Liver (tissue), 9 donors: ENCODE measurements around the gene RNU6-1. TPM values are rescaled to one million over a fixed set of nuclear protein-coding genes. Genes with fewer than 3 reads are reported as not detected.

Experiments used
- DNase-seq: peaks from one replicate; pipeline ENCODE4 v3.0.0-alpha.2; 2017; ENCODE audit warnings: low spot score
- H3K27ac ChIP-seq, 2 donors: one replicate each; pipeline ENCODE4 v1.7.0; 2013; ENCODE audit warnings: inconsistent platforms in 2 of 2, low read length in 2 of 2, control low read depth in 1 of 2, low read depth in 1 of 2, mild to moderate bottlenecking in 1 of 2
- H3K27me3 ChIP-seq, 4 donors: one replicate each; pipeline versions ENCODE4 v1.6.1 to v1.7.0; 2013; ENCODE audit warnings: low read length in 3 of 4, inconsistent platforms in 1 of 4, mild to moderate bottlenecking in 1 of 4, moderate library complexity in 1 of 4; ENCODE audit not compliant: control insufficient read depth in 4 of 4, insufficient read depth in 4 of 4
- H3K36me3 ChIP-seq, 4 donors: one replicate each; pipeline versions ENCODE4 v1.6.1 to v1.7.0; 2013; ENCODE audit warnings: low read length in 3 of 4, mild to moderate bottlenecking in 3 of 4, low read depth in 1 of 4, moderate library complexity in 1 of 4; ENCODE audit not compliant: control insufficient read depth in 4 of 4, insufficient read depth in 3 of 4
- H3K4me1 ChIP-seq, 4 donors: one replicate each; pipeline versions ENCODE4 v1.6.1 to v1.7.0; 2013; ENCODE audit warnings: low read length in 3 of 4, mild to moderate bottlenecking in 3 of 4, moderate library complexity in 1 of 4; ENCODE audit not compliant: control insufficient read depth in 4 of 4, insufficient read depth in 4 of 4
- H3K4me3 ChIP-seq, 3 donors: one replicate each; pipeline versions ENCODE4 v1.6.1 to v1.7.0; 2013; ENCODE audit warnings: low read length in 3 of 3, control low read depth in 1 of 3, low read depth in 1 of 3, mild to moderate bottlenecking in 1 of 3
- H3K9ac ChIP-seq, 2 donors: one replicate each; pipeline ENCODE4 v1.7.0; 2013; ENCODE audit warnings: low read length in 2 of 2, mild to moderate bottlenecking in 2 of 2, moderate library complexity in 2 of 2, control low read depth in 1 of 2, low read depth in 1 of 2
- H3K9me3 ChIP-seq, 4 donors: one replicate each; pipeline versions ENCODE4 v1.6.1 to v1.7.0; 2013; ENCODE audit warnings: low read length in 3 of 4; ENCODE audit not compliant: control insufficient read depth in 4 of 4
- EGR1 ChIP-seq, 2 donors: IDR thresholded peaks; 2 replicates each; pipeline ENCODE4 v1.6.1; 2016 to 2018; ENCODE audit warnings: antibody characterized with exemption in 2 of 2, low read depth in 2 of 2
- FOXA1 ChIP-seq: IDR thresholded peaks from 2 replicates; pipeline ENCODE4 v1.6.1; 2016; ENCODE audit warnings: antibody characterized with exemption
- FOXA2 ChIP-seq: IDR thresholded peaks from 2 replicates; pipeline ENCODE4 v1.6.1; 2016; ENCODE audit warnings: antibody characterized with exemption
- GABPA ChIP-seq, 2 donors: IDR thresholded peaks in 1 of 2; conservative IDR thresholded peaks in 1 of 2; 2 replicates each; pipeline ENCODE4 v1.6.1; 2016; ENCODE audit warnings: antibody characterized with exemption in 2 of 2, mild to moderate bottlenecking in 1 of 2, moderate library complexity in 1 of 2
- HNF4A ChIP-seq, 2 donors: conservative IDR thresholded peaks; 2 replicates each; pipeline ENCODE4 v1.6.1; 2016; ENCODE audit warnings: antibody characterized with exemption in 2 of 2, mild to moderate bottlenecking in 2 of 2
- HNF4G ChIP-seq: IDR thresholded peaks from 2 replicates; pipeline ENCODE4 v1.6.1; 2016; ENCODE audit warnings: antibody characterized with exemption
- JUND ChIP-seq, 2 donors: IDR thresholded peaks; 2 replicates each; pipeline ENCODE4 v1.6.1; 2016; ENCODE audit warnings: antibody characterized with exemption in 2 of 2
- NR2F2 ChIP-seq: IDR thresholded peaks from 2 replicates; pipeline ENCODE4 v1.6.1; 2016; ENCODE audit warnings: antibody characterized with exemption
- RAD21 ChIP-seq, 2 donors: IDR thresholded peaks; 2 replicates each; pipeline ENCODE4 v1.6.1; 2016; ENCODE audit warnings: antibody characterized with exemption in 2 of 2, mild to moderate bottlenecking in 2 of 2
- TAF1 ChIP-seq: conservative IDR thresholded peaks from 2 replicates; pipeline ENCODE4 v1.6.1; 2016; ENCODE audit warnings: antibody characterized with exemption, mild to moderate bottlenecking
- YY1 ChIP-seq: IDR thresholded peaks from 2 replicates; pipeline ENCODE4 v1.6.1; 2016; ENCODE audit warnings: antibody characterized with exemption, mild to moderate bottlenecking
- WGBS: extraction: QIAGEN DNeasy Blood & Tissue Kit; methylation state at CpG from one replicate; pipeline ENCODE4 v1.1.7; 2013; 5-methylcytosine and 5-hydroxymethylcytosine counted together
- polyA plus RNA-seq, 2 donors: library from polyadenylated mRNA; stranded (reverse) in 1 of 2; unstranded in 1 of 2; fragments of 200-250 nt in 1 of 2; fragments of >200 nt in 1 of 2; fragmentation: Nextera tagmentation in 1 of 2; extraction: Ambion mirVana in 1 of 2; gene quantifications; one replicate each; pipeline versions ENCODE4 v1.2.1 to v1.2.3, GENCODE V29; 2013 to 2015
- total RNA-seq, 2 donors: library from RNA; depleted of rRNA; stranded (reverse); fragments of >200 nt; gene quantifications; one replicate each; pipeline ENCODE4 v1.2.3, GENCODE V29; 2014
- TF ChIP-seq, protein P1 (sequence below): fragments of 150-350 bp; IDR thresholded peaks from 2 replicates; pipeline ENCODE4 v1.5.1; 2017; ENCODE audit warnings: improper control_type of control experiment, low read depth, low read length; ENCODE audit not compliant: missing input control
- TF ChIP-seq, protein P2 (sequence below): IDR thresholded peaks from 2 replicates; pipeline ENCODE4 v1.6.1; 2016; ENCODE audit warnings: antibody characterized with exemption
- TF ChIP-seq, protein P3 (sequence below): IDR thresholded peaks from 2 replicates; pipeline ENCODE4 v1.6.1; 2016; ENCODE audit warnings: antibody characterized with exemption
- TF ChIP-seq, protein P4 (sequence below): IDR thresholded peaks from 2 replicates; pipeline ENCODE4 v1.6.1; 2016; ENCODE audit warnings: antibody characterized with exemption
- donor health status: healthy.
- donor health status: healthy.
- donor health status: healthy.
- donor health status: healthy.
- donor health status: healthy.

The RNU6-1 gene
- total and polyA plus RNA-seq, 4 donors = not detected

DNA sequence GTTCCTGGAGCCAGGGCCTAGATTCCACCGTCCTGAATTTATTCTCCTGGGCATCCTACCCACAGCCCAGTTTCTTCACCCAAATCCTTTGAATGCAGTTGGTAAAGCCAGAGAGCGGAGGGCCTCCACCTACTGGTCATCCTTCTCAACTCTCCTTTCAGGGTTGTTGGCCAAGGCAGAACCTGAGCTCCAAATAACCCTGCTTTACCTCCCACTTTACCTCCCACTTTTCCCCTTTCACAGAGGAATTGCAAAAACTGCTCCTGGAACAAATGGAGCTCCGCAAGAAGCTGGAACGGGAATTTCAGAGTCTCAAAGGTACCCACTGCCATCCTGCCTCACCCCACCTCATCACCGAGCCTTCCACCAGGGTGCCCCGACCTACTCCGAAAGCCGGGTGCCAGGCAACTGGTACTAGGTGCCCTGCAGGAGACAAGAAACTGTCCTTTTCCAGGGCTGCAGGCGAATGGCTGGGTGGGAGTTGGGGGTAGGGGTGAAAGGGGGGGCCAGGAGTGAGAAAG is 7.8 kb downstream of the RNU6-1 start:
- Histone ChIP-seq H3K4me3 (no peak overlapping the region), H3K36me3 (no peaks in the 10 kb centered on the region), H3K9me3 (no peaks in the 10 kb centered on the region), H3K9ac (no peak overlapping the region), H3K27me3 (peaks cover 3 to 19% (median 5%) of the 10 kb centered on the region in 4 donors), H3K27ac (no peak overlapping the region), H3K4me1 (peaks cover 30 to 60% (median 46%) of the 10 kb centered on the region in 4 donors)
- DNase-seq = no peak
- 28% methylated on average over 9 of the region's 9 CpGs for WGBS
- TF ChIP-seq, protein P1, sequence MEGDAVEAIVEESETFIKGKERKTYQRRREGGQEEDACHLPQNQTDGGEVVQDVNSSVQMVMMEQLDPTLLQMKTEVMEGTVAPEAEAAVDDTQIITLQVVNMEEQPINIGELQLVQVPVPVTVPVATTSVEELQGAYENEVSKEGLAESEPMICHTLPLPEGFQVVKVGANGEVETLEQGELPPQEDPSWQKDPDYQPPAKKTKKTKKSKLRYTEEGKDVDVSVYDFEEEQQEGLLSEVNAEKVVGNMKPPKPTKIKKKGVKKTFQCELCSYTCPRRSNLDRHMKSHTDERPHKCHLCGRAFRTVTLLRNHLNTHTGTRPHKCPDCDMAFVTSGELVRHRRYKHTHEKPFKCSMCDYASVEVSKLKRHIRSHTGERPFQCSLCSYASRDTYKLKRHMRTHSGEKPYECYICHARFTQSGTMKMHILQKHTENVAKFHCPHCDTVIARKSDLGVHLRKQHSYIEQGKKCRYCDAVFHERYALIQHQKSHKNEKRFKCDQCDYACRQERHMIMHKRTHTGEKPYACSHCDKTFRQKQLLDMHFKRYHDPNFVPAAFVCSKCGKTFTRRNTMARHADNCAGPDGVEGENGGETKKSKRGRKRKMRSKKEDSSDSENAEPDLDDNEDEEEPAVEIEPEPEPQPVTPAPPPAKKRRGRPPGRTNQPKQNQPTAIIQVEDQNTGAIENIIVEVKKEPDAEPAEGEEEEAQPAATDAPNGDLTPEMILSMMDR = no peak
- no peak for TF ChIP-seq EGR1 (IDR thresholded peaks at IDR 0.05; ENCODE audit: low read depth in 2 of 2)
- peak; percentile 62 to 67 for TF ChIP-seq RAD21 (IDR thresholded peaks at IDR 0.05)
- TF ChIP-seq HNF4G = no peak
- no peak for TF ChIP-seq TAF1
- TF ChIP-seq YY1 = no peak
- TF ChIP-seq, protein P2, sequence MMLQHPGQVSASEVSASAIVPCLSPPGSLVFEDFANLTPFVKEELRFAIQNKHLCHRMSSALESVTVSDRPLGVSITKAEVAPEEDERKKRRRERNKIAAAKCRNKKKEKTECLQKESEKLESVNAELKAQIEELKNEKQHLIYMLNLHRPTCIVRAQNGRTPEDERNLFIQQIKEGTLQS = no peak

DNA sequence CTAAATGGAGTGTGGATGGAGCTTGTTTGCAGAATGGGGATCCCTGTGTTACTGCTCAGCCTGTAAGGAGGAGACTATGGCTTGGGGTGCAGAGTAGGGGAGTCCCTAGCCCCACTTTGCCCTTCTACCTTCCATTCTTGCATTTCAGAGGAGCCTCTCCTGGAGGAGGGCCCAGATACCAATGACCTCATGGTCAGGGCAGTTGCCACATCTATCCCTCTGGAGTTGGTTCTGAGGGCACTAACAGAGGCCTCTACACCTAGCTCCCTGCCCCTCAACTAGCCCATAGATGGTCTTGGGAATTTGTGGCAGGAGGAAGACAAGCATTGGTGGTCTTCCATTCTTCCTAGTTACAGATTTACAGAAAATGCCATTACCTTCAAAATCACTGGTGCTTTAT is 8.5 kb downstream of the RNU6-1 start:
- Histone ChIP-seq H3K36me3 (no peaks in the 10 kb centered on the region), H3K27ac (no peak overlapping the region), H3K4me3 (no peak overlapping the region), H3K9ac (no peak overlapping the region), H3K4me1 (peaks cover 30 to 66% (median 46%) of the 10 kb centered on the region in 4 donors), H3K9me3 (peaks cover 0 to under 1% (median 0%) of the 10 kb centered on the region in 4 donors), H3K27me3 (peaks cover 3 to 19% (median 9%) of the 10 kb centered on the region in 4 donors)
- no peak for DNase-seq
- TF ChIP-seq TAF1 (no peak), GABPA (IDR thresholded peaks at IDR 0.05 in 1 of 2, conservative IDR thresholded peaks at IDR 0.05 in 1 of 2) (no peak), JUND (IDR thresholded peaks at IDR 0.05) (no peak), NR2F2 (no peak), HNF4G (no peak), FOXA1 (no peak), EGR1 (IDR thresholded peaks at IDR 0.05; ENCODE audit: low read depth in 2 of 2) (no peak), FOXA2 (no peak), RAD21 (IDR thresholded peaks at IDR 0.05) (no peak), HNF4A (conservative IDR thresholded peaks at IDR 0.05) (no peak)
- TF ChIP-seq, protein P3, sequence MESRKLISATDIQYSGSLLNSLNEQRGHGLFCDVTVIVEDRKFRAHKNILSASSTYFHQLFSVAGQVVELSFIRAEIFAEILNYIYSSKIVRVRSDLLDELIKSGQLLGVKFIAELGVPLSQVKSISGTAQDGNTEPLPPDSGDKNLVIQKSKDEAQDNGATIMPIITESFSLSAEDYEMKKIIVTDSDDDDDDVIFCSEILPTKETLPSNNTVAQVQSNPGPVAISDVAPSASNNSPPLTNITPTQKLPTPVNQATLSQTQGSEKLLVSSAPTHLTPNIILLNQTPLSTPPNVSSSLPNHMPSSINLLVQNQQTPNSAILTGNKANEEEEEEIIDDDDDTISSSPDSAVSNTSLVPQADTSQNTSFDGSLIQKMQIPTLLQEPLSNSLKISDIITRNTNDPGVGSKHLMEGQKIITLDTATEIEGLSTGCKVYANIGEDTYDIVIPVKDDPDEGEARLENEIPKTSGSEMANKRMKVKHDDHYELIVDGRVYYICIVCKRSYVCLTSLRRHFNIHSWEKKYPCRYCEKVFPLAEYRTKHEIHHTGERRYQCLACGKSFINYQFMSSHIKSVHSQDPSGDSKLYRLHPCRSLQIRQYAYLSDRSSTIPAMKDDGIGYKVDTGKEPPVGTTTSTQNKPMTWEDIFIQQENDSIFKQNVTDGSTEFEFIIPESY = no peak
- TF ChIP-seq, protein P4, sequence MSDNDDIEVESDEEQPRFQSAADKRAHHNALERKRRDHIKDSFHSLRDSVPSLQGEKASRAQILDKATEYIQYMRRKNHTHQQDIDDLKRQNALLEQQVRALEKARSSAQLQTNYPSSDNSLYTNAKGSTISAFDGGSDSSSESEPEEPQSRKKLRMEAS = no peak
